ENCODE results near the gene URI1.

Gene URI1

DNA sequence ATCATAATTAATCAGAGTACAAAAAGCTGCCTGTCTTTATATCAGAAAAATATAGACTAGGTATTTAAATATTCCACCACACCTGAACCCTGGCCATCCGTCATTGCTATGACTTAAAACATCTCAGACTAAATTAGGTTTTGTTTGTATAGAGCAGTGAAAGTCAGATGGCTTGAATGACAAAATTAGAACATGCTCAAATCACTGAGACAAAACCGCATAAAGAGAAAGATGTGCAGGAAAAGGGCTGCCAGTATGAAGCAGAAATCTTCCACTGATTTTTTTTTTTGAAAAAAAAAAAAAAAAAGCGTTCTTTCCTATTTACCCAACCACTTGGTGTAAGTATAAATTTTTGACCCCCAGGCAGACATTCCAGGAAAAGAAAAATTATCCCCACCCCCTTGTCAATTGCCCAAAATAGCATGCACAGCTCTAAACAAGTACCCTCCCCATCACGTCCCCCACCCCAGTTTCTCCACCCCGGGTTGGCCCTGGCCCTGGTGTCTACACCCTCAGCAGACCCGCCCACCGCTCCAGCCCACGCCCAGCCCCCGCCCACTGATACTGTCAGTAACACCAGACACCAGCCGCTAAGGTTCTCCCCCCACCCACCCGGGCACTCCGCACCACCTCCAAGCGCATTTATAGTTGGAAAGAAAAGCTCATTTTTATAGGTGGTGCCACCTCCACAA is 118.6 kb downstream of the URI1 start:
- DNase-seq, result no peak

DNA sequence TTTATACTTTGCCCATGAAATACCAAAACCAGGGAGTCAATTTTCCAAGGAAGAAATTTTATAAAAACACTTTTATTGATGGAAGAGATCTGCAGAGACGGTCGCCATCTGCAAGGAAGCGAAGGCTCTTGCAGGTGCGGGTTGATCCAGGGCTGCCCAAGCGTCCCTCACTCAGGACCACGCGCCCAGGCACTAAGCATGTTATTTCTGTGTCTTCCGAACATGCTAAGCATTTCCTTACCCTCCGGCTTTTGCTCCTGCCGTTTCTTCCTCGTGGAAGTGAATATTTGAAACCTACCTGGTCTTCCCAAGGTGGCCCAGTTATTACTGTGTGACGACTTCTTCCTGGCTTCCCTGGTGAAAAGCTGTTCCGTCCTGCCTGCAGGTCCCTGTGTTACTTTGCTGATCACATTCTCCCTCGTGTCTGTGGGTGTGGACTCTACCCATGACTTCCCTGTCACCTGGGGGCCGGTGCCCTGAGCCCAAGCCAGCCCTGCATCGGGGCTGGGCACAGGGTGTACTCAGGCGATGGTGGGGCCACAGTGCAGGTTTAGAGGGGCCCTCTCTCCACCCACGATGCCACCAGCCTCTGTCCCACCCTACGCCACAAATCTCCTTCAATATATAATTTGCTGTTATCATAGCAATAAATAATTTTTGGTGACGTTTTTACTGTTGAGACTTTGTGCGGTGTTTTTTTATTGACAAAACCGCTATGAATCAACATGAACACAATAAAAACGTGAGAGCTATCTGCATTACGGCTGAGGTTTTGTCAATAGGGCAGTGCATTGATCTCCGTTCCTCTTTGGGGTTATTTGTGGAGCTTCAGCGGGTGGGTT is 119.4 kb downstream of the URI1 start:
- DNase-seq, result no peak

GRCh38 chr19:30062065-30062906 is 120.2 kb downstream of the URI1 start:
- DNase-seq, result no peak

GRCh38 chr19:30062907-30063649 is 121.0 kb downstream of the URI1 start:
- DNase-seq, result no peak

DNA sequence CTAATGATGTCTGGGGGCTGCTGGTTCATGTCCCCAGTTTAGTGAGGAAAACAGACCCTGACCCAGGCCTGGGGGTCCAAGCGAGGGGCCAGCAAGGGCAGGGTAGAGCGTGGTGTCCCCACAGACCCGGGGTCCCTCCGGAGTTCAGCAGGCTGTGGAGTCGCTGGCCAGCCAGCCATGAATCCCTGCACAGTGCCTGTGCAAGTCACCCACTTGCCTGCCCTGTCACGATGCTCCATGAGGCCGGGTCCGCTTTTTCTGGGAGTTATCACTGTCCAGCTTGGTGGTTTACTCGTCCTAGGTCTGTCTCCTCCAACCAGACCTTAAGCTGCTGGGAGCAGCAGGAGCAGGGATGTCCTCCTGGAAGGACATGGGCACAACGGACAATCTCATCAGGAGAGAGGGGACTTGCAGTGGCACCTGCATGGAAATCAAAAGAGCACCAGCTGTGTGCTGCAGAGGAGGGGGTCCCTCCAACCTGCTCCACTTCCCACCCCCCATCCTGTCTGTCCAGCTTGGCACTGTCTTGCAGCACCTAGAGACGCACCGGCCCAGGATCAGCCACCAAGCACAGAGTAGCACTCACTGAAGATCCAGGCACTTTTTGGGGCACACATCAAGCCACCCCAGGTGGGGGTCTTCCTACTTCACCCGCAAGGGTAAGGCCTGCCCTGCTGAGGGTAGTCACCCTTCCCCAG is 121.8 kb downstream of the URI1 start:
- no peak for DNase-seq

DNA sequence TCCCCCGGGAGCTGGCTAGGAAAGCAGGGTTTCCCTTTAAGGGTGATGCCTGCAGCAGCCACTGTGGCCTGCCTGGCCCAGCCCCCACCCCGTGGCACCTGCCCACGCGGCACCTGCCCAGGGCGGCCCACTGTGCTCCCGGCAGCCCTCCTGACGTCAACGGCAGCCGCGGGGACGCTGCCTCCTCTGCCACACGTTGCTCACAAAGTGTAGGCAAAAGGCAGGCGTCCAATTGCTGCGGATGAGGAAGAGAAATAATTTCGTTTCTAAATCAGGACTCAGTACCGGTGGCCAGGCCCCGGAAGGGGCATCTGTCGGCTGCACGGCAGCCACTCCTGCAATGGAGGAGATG is 122.3 kb downstream of the URI1 start:
- DNase-seq, result no peak

GRCh38 chr19:30064771-30065494 is 122.9 kb downstream of the URI1 start:
- no peak for DNase-seq

GRCh38 chr19:30065680-30066606 is 123.9 kb downstream of the URI1 start:
- DNase-seq, result no peak

All from NCI-H748 treated with DMSO at 0.1 percent for 48 hours (cell line).